K562 (cell line): Measurements from ENCODE around the gene BANF2. TPM values are rescaled to one million over a fixed set of nuclear protein-coding genes. Genes with fewer than 3 reads are reported as not detected.

Source experiments
- ATAC-seq: fragments of 200-7000 bp; cut with Tn5 transposase; 3 replicates; pipeline ENCODE4 v1.9.1; 2020; ENCODE audit warnings: moderate library complexity
- BruUV-seq: library from RNA; stranded (reverse); fragments of 400-500 nt; replicated peaks from 2 replicates; lab custom pipeline; 2021; lab: Mats Ljungman, UMichigan
- CTCF ChIA-PET: fragments of 300-600 bp; formaldehyde crosslinking; extraction: SDS; loops from one replicate; lab custom pipeline; 2021; ENCODE audit warnings: low intra/inter-chr PET ratio; lab: Yijun Ruan, JAX
- POLR2A ChIA-PET: fragments of 300-600, 350-650 bp; sonication (Branson Sonifier 250); formaldehyde crosslinking; extraction: SDS; loops from one replicate; lab custom pipeline; 2021; ENCODE audit warnings: antibody characterized with exemption, inconsistent platforms; lab: Yijun Ruan, JAX
- DNase-seq, 4 experiments: peaks; one replicate each; pipeline versions ENCODE4 v3.0.0 to v3.0.0-alpha.2; 2011 to 2018; ENCODE audit warnings: low spot score in 3 of 4, mixed read lengths in 3 of 4; ENCODE audit errors: extremely low read depth in 1 of 4
- FAIRE-seq: peaks from 2 replicates; lab custom pipeline; 2011; peaks lifted over from hg19 to GRCh38; lab: Jason Lieb, UNC
- H2AFZ ChIP-seq: 2 replicates; pipeline ENCODE4 v1.6.0; 2011; ENCODE audit warnings: low read depth, low read length, control low read depth, inconsistent platforms
- H3K27ac ChIP-seq: fragments of 200-600 bp; 3 replicates; pipeline ENCODE4 v1.8.0; 2011; ENCODE audit warnings: low read depth, mild to moderate bottlenecking, control low read depth, inconsistent platforms, low read length, moderate library complexity, mixed read lengths; ENCODE audit errors: extremely low read depth
- H3K27me3 ChIP-seq, 2 experiments: fragments of 300-600 bp in 1 of 2; 2 replicates in 1 of 2; 3 replicates in 1 of 2; pipeline versions ENCODE4 v1.6.0 to v1.8.0; 2011; ENCODE audit warnings: inconsistent platforms in 2 of 2, low read length in 2 of 2, mild to moderate bottlenecking in 1 of 2, mixed read lengths in 1 of 2, moderate library complexity in 1 of 2; ENCODE audit not compliant: control insufficient read depth in 2 of 2, insufficient read depth in 2 of 2
- H3K36me3 ChIP-seq: fragments of 300-600 bp; 3 replicates; pipeline ENCODE4 v1.8.0; 2011; ENCODE audit warnings: mild to moderate bottlenecking, low read length, inconsistent platforms; ENCODE audit not compliant: control insufficient read depth, insufficient read depth
- H3K4me1 ChIP-seq, 2 experiments: fragments of 200-600 bp in 1 of 2; replicated peaks in 1 of 2; 2 replicates in 1 of 2; 3 replicates in 1 of 2; pipeline versions ENCODE4 v1.5.1 to v1.8.0; 2011; ENCODE audit warnings: inconsistent platforms in 2 of 2, low read length in 2 of 2, mild to moderate bottlenecking in 1 of 2, mixed read lengths in 1 of 2, moderate library complexity in 1 of 2; ENCODE audit not compliant: control insufficient read depth in 2 of 2, insufficient read depth in 2 of 2
- H3K4me2 ChIP-seq: 2 replicates; pipeline ENCODE4 v1.6.1; 2011; ENCODE audit warnings: low read length, control low read depth, inconsistent platforms, mixed read lengths; ENCODE audit not compliant: insufficient read depth
- H3K4me3 ChIP-seq: fragments of 200-600 bp; sonication (generic), shearing (Covaris generic); 2 replicates; pipeline ENCODE4 v1.5.1; 2016; ENCODE audit warnings: control low read depth, inconsistent platforms
- H3K79me2 ChIP-seq: fragments of 200-600 bp; 3 replicates; pipeline ENCODE4 v1.8.0; 2011; ENCODE audit warnings: low read length, inconsistent platforms; ENCODE audit not compliant: control insufficient read depth, insufficient read depth
- H3K9ac ChIP-seq, 2 experiments: 2 replicates each; pipeline versions ENCODE4 v1.6.0 to v1.6.1; 2011; ENCODE audit warnings: low read depth in 2 of 2, low read length in 2 of 2, control low read depth in 1 of 2, inconsistent platforms in 1 of 2, mild to moderate bottlenecking in 1 of 2, mixed read lengths in 1 of 2; ENCODE audit not compliant: insufficient read depth in 1 of 2
- H3K9me1 ChIP-seq: one replicate; pipeline ENCODE4 v1.6.0; 2011; ENCODE audit warnings: inconsistent platforms, mild to moderate bottlenecking, low read length, moderate library complexity; ENCODE audit not compliant: control insufficient read depth, insufficient read depth
- H3K9me3 ChIP-seq: replicated peaks from 2 replicates; pipeline ENCODE4 v1.5.1; 2011; ENCODE audit warnings: low read depth, low read length, inconsistent platforms; ENCODE audit not compliant: control insufficient read depth, insufficient read depth
- H4K20me1 ChIP-seq: replicated peaks from 2 replicates; pipeline ENCODE4 v1.6.1; 2011; ENCODE audit warnings: low read length, inconsistent platforms, mixed read lengths; ENCODE audit not compliant: control insufficient read depth, insufficient read depth
- FOXK2 ChIP-seq, 2 experiments: fragments of 450-650 bp; IDR thresholded peaks in 1 of 2; conservative IDR thresholded peaks in 1 of 2; 2 replicates each; pipeline ENCODE4 v1.6.1; 2016; ENCODE audit warnings: low read depth in 2 of 2, mild to moderate bottlenecking in 1 of 2
- HCFC1 ChIP-seq: IDR thresholded peaks from 2 replicates; pipeline ENCODE4 v1.6.1; 2012; ENCODE audit warnings: low read depth, low read length, improper control_type of control experiment
- RREB1 ChIP-seq: fragments of 250-450 bp; sonication (Bioruptor Pico); IDR thresholded peaks from 2 replicates; pipeline ENCODE4 v1.4.0; 2020
- TGIF2 ChIP-seq: sonication (generic); formaldehyde crosslinking; IDR thresholded peaks from 2 replicates; pipeline ENCODE4 v1.8.1; 2022; ENCODE audit warnings: mild to moderate bottlenecking, missing genetic modification reagents, moderate library complexity
- ZNF318 ChIP-seq, 2 experiments: fragments of 450-650 bp; IDR thresholded peaks; 2 replicates each; pipeline ENCODE4 v1.6.1; 2016; ENCODE audit warnings: mild to moderate bottlenecking in 2 of 2, borderline replicate concordance in 1 of 2, low read depth in 1 of 2, moderate library complexity in 1 of 2
- WGBS: fragments of 100-300 bp; shearing (Covaris generic); methylation state at CpG from one replicate; pipeline ENCODE4 v1.1.6; 2016; ENCODE audit warnings: low coverage, mixed read lengths; ENCODE audit not compliant: insufficient coverage; ENCODE audit errors: missing lambda C conversion rate; 5-methylcytosine and 5-hydroxymethylcytosine counted together
- in situ Hi-C: fragments of 300-500 bp; cut with MboI; formaldehyde crosslinking; loops from 4 replicates; pipeline ENCODE4 v1.15.0; 2018; ENCODE audit warnings: inconsistent platforms, mixed read lengths
- intact Hi-C: fragments of 100-400 bp; cut with micrococcal nuclease; formaldehyde crosslinking; loops from 2 replicates; pipeline ENCODE4 v1.14.2; 2022
- polyA plus RNA-seq, 8 experiments: library from polyadenylated mRNA; depleted of rRNA in 4 of 8; stranded (reverse) in 5 of 8; unstranded in 3 of 8; fragments of >200 nt; fragmentation: Nextera tagmentation in 2 of 8; fragmentation: Illumina TruSeq in 1 of 8; extraction: Ambion mirVana in 2 of 8; extraction: Trizol in 1 of 8; gene quantifications; 2 replicates each; pipeline versions ENCODE4 v1.2.1 to v1.2.3, GENCODE V29; 2011 to 2014; ENCODE audit warnings: inconsistent platforms in 1 of 8, missing spikeins in 1 of 8
- total RNA-seq, 7 experiments: library from RNA; depleted of rRNA in 6 of 7; stranded (reverse); fragments of >200 nt in 6 of 7; fragmentation: Illumina TruSeq in 2 of 7; extraction: Trizol in 2 of 7; gene quantifications; 2 replicates each; pipeline versions ENCODE4 v1.2.1 to v1.2.3, GENCODE V29; 2011 to 2021; ENCODE audit warnings: low replicate concordance in 1 of 7

The BANF2 gene
- total and polyA plus RNA-seq, 9 of the 15 experiments (the other 6 are each of a cell fraction or from before 2014, with no cell fraction given): not detected

- in situ Hi-C loops: no loop called here
- ChIA-PET POLR2A (interaction anchor here (0.6 to 0.8 kb wide), 2 partner anchors 247 to 281 kb away, joined by 3 read pairs; no protein-coding TSS in a partner anchor), CTCF (interaction anchor here (0.7 kb wide), 2 partner anchors 20 to 244 kb away, joined by 3 to 7 read pairs; no protein-coding TSS in a partner anchor)
- Histone ChIP-seq H3K4me2 (no peak overlapping the region), H3K4me1 (peaks cover 0 to 3% of the 10 kb centered on the region in 2 experiments; a peak in 2 of 5 replicates), H3K79me2 (no peaks in the 10 kb centered on the region), H3K27ac (no peak overlapping the region), H3K27me3 (no peaks in the 10 kb centered on the region), H4K20me1 (no peaks in the 10 kb centered on the region), H2AFZ (no peak overlapping the region), H3K36me3 (peaks cover 23% of the 10 kb centered on the region; the same call in 1 of the 3 replicates), H3K4me3 (no peak overlapping the region), H3K9me3 (0 out of 2 replicates have a peak, but pooled peaks cover 2% of the 10 kb centered on the region), H3K9me1 (peaks cover 5% of the 10 kb centered on the region), H3K9ac (no peak overlapping the region)
- WGBS: 74% methylated on average over 11 of the region's 11 CpGs
- no TSS peak for BruUV-seq
- FAIRE-seq: no peak
- no peak for ATAC-seq
- intact Hi-C loops: loop anchor here (5.0 kb wide), 1 partner anchor 343 kb away; no protein-coding TSS in a partner anchor
- DNase-seq: no peak
- TF ChIP-seq TGIF2 (CRISPR knock-in tag) (no peak), FOXK2 (conservative IDR thresholded peaks at IDR 0.05 in 1 of 2, IDR thresholded peaks at IDR 0.05 in 1 of 2; ENCODE audit: low read depth in 2 of 2) (no peak), HCFC1 (no peak), ZNF318 (IDR thresholded peaks at IDR 0.05; ENCODE audit: borderline replicate concordance in 1 of 2, low read depth in 1 of 2) (no peak), RREB1 (no peak)
Measured at GRCh38 chr20:17653835-17654648, 45.7 kb upstream of the BANF2 start.
